Activated CD8-positive, alpha-beta memory T cell treated with anti-CD3 and anti-CD28 coated beads, Interleukin-2, amount 50 U/mL, for 48 hours (primary cell): ENCODE results near the gene SPG7.
"Not testable (repeated sequence)": the region's sequence is repeated elsewhere in the genome, so short reads cannot be mapped to it uniquely, and the experiment has no call there.

Experiments
- DNase-seq: peaks from one replicate; pipeline ENCODE4 v3.0.0-alpha.2; 2020

SPG7 gene

DNA sequence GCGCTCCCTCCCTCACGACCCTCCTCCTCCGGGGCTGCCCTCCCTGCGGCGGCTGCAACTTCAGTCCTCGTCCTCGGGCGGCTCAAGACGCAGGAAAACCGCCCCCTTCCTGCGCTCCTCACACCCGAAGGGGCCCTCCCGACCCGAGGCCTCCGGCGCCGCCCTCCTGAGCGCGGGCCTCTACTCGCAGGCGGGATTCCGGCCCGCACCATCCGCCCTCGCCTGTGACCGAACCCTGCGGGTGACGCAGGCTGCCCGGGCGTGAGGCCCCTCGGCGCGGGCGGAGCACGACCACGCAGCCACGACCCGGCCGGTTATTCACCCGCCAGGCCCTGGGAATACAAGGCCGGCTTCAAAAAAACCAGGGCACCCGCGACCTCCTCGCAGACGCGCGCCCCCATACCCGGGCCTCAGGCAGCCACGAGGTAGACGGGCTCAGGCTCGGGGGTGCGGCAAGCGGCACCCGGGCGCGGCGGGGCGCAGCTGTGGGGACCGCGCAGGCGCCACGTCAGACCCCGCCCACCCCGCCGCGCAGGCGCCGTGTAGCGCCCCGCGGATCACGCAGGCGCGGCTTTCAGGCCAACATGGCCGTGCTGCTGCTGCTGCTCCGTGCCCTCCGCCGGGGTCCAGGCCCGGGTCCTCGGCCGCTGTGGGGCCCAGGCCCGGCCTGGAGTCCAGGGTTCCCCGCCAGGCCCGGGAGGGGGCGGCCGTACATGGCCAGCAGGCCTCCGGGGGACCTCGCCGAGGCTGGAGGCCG is at the start of gene SPG7:
Gene SPG7 (plus strand): TSS at position 570 of the 757 bp plus-strand sequence. CDS start 15 bp downstream, at position 585.
- DNase-seq, result peak; percentile 96

DNA sequence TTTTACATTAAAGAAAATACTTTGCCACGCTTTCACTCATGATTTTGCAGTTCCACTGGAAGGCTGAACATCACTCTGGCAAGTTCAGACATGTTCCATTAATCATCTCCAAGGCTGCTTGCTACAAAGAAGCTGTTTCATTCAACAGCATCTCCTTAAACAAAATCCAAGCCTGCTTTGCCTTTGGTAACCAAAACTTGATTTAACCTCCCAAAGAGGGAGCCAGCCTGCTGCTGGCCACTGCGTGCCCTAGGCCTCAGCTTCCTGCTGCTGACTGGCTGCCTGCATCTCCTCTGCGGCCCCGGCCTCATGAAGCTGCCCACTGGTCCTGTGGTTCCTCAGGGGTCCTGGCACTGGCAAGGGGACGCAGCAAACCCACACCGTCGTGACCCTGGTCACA is 49.7 kb upstream of the SPG7 start:
- DNase-seq, result no peak

DNA sequence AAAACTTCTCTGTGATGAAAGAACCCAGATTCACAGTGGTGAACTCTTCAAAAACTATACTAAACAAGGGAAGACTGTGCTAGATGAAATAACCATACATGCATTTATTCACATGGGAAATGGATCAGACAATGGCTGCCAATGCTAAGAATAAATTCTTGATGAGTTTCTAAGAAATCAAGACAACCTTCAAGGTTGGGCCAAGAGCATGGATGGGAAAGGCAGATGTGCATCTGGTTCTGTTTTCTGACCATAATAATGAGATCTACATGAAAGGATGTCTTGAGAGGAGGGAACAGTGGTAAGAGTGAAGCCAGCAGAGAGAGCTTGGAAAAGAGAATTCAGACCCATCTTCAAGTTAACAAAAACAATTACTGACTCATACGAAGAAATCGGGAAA is 49.2 kb upstream of the SPG7 start:
- no peak for DNase-seq

- DNase-seq, result no peak
Observed at GRCh38 chr16:89460556-89460955, 47.6 kb upstream of the SPG7 start.

- DNase-seq, result not testable (repeated sequence)
Observed at GRCh38 chr16:89461890-89462289, 46.3 kb upstream of the SPG7 start.

DNA sequence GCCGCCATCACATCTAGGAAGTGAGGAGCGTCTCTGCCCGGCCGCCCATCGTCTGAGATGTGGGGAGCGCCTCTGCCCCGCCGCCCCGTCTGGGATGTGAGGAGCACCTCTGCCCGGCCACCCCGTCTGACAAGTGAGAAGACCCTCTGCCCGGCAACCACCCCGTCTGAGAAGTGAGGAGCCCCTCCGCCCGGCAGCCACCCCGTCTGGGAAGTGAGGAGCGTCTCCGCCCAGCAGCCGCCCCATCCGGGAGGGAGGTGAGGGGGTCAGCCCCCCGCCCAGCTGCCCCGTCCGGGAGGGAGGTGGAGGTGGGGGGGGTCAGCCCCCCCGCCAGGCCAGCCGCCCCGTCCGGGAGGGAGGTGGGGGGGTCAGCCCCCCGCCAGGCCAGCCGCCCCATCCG is 45.6 kb upstream of the SPG7 start:
- not testable (repeated sequence) for DNase-seq

- DNase-seq, result not testable (repeated sequence)
Observed at GRCh38 chr16:89463312-89463711, 44.9 kb upstream of the SPG7 start.

GRCh38 chr16:89466920-89467319 is 41.3 kb upstream of the SPG7 start:
- no peak for DNase-seq

GRCh38 chr16:89467382-89467781 is 40.8 kb upstream of the SPG7 start:
- DNase-seq, result no peak

DNA sequence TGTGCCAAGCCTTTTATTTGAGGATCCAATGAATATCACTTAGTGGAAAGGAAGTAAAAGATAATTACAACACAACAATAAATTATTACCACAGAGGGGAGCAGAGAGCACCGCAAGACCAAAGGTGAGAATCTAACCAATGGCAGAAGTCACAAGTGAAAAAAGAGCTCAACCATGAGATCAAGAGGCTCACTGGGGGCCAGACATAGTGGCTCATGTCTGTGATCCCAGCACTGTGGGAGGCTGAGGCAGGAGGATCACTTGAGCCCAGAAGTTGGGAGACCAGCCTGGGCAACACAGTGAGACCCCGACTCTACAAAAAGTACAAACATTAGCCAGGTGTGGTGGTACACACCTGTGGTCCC is 35.5 kb upstream of the SPG7 start:
- no peak for DNase-seq

DNA sequence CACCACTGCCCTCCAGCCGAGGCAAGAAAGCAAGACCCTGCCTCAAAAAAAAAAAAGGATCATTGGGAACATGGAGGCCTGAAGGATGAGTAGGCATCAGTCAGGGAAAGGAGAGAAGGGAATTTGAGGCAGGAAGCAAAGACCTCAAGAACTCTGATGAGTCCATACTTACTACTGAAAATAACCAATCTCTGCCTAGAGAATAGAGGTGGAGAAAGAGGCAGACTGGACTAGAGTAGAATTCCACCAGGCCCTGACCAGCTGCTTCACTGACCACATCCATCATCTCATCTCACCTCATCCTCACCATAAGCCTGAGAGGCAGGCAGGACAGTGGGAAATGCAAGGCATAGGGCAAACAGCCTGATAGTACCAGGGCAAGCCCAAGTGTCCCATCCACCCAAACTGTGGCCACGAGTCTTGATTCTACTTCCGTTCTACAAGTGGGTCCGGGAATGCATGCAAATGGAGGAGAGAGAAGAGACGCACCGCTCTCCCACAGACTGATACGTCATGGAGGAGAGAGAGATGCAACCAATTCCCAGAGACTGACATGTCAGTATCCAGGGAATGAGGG is 35.0 kb upstream of the SPG7 start:
- no peak for DNase-seq

DNA sequence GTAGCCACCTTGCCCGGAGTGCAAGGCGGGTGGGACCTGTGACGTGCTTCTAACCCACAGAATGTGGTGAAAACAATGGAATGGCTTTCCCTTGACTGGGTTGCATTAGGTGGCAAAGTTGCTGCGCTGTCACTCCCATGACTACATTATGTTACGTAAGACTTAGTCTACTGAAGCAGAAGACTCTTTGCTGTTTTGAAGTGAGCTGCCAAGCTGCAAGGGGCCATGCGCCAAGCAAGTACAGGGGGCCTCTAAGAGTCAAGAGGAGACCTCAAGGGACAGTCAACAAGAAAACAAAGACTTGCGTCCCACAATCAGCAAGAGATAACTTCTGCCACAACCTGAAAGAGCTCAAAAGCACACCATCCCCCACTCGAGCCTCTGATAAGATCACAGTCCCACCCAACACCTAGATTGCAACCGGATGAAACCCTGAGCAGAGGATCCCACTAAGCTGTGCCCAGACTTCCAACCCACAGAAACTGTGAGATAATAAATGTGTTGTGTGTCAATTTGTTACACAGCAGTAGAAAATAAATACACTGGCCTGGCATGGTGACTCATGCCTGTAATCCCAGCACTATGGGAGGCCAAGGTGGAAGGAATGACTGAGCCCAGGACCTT is 34.3 kb upstream of the SPG7 start:
- DNase-seq, result no peak

GRCh38 chr16:89475144-89475543 is 33.1 kb upstream of the SPG7 start:
- DNase-seq, result no peak

- no peak for DNase-seq
Observed at GRCh38 chr16:89476379-89476778, 31.8 kb upstream of the SPG7 start.

- no peak for DNase-seq
Observed at GRCh38 chr16:89476811-89477261, 31.4 kb upstream of the SPG7 start.

GRCh38 chr16:89478576-89479221 is 29.5 kb upstream of the SPG7 start:
- DNase-seq, result no peak

DNA sequence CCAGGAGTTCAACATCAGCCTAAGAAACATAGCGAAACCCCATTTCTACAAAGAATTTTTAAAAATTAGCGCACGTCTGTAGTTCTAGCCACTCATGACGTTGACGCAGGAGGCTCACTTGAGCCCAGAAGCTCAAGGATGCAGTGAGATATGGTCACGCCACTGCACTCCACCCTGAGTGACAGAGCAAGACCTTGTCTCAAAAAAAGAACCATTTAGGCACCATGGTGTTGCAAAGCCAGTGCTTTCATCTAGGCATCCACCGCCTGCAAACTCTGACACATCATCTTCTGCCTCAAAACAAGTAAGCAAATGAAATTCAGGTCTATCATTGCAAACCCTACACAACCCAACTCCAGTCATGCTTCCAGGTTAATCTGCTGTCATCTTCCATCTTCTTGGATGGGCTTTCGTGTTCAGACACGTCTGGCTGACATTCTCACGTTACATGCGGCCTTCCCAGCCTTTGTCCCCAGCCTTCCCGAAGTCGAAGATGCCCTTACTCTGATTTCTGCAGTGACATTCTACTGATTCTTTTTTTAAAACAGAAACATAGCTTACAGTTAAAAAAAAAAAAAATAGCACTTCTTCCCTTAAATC is 26.7 kb upstream of the SPG7 start:
- DNase-seq, result no peak

- DNase-seq, result no peak
Observed at GRCh38 chr16:89482150-89482816, 25.9 kb upstream of the SPG7 start.

DNA sequence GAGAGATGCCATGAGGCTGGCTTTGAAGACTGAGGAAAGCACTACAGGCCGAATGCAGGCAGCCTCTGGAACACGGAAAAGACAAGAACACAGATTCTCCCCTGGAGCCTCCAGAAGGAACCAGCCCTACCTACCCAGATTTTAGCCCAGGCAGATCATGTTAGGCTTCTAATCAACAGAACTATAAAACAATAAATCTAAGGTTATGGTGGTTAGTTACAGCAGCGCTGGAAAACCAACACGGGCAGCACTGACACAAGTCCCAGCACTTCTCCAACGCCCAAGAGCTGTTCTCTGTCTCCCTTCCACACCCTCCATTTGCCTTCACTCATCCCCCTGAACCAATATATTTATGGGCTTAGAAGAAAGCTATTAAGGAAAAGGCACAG is 25.4 kb upstream of the SPG7 start:
- DNase-seq, result no peak

DNA sequence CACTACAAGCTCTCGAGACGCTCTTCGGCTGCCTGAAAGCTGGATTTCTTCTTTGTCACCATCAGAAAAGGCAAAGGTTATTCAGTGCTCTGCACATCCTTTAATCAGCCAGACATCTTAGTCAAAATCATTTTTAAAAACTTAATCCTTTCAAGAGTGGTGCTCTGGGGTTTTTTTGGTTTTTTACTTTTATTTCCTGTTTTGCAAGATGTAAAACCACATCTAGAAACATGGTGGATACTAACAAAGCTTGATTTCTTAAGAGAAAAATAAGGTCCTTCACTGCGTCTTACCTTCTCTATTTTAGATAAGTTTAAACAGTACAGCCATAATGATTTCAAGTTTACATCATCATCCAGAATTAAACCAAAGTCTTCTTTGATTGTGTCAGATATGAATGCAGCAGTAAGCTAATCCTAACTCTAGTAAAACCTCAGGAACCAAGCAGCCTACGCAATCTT is 24.1 kb upstream of the SPG7 start:
- DNase-seq, result no peak

GRCh38 chr16:89484923-89485679 is 23.1 kb upstream of the SPG7 start:
- DNase-seq, result no peak

GRCh38 chr16:89485701-89486246 is 22.4 kb upstream of the SPG7 start:
- DNase-seq, result no peak
